Globus pallidus (tissue), 1 donor: ENCODE data around the gene GSDME.

Experiments used
- DNase-seq: peaks from one replicate; pipeline ENCODE4 v3.0.0-alpha.2; 2015; ENCODE audit warnings: low spot score

The GSDME gene

GRCh38 chr7:24722386-24723177 is 34.7 kb downstream of the GSDME start:
- DNase-seq, result no peak

- no peak for DNase-seq
Observed at GRCh38 chr7:24721481-24722001, 35.7 kb downstream of the GSDME start.

DNA sequence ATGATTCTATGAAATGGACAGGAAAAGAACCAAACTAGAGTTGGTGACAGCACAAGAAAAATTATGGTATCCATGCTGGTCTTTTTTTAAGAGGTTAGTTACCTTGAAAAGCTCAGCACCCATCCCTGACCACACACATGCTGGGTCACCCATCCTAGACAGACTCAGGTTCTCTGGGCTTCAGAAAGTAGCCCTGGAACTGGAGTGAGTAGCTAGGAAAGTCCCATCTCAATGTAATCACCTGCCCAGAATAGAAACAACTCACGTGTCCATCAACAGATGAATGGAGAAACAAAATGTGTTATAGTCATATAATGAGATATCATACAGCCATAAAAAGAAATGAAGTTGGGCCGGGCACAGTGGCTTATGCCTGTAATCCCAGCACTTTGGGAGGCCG is 37.0 kb downstream of the GSDME start:
- no peak for DNase-seq

GRCh38 chr7:24718977-24719491 is 38.2 kb downstream of the GSDME start:
- DNase-seq, result no peak

- DNase-seq, result no peak
Observed at GRCh38 chr7:24718431-24718831, 38.8 kb downstream of the GSDME start.

DNA sequence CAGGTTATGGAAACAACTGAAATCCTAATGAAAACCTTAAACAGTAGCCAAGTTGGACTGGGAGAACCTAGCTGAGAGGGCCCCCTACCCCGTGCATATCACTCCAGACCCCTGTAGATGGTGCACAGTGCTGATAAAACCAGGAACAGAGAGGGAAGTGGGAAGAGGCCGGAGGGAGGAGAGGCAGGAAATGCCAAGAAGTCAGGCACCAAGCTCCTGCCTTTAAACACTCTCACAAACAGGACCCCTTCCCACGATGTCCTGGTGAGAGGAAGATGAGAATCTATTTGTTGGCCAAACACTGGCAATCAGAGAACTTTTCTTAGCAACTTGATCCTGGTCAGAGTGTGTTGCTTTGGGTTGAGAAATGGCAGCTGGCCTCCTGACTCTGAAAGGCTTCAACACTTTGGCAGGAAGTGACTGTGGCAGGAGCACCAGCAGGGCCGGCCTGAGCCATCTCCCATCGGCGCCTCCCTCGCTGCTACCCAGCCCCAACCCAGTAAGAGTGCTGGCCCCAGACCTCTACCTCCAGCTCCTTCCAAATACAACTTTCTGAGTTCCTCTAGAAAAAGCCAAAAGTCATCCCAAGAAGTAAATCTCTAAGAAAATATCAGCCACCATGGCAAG is 39.5 kb downstream of the GSDME start:
- no peak for DNase-seq

- DNase-seq, result no peak
Observed at GRCh38 chr7:24717247-24717622, 40.0 kb downstream of the GSDME start.

- no peak for DNase-seq
Observed at GRCh38 chr7:24716480-24717246, 40.6 kb downstream of the GSDME start.

DNA sequence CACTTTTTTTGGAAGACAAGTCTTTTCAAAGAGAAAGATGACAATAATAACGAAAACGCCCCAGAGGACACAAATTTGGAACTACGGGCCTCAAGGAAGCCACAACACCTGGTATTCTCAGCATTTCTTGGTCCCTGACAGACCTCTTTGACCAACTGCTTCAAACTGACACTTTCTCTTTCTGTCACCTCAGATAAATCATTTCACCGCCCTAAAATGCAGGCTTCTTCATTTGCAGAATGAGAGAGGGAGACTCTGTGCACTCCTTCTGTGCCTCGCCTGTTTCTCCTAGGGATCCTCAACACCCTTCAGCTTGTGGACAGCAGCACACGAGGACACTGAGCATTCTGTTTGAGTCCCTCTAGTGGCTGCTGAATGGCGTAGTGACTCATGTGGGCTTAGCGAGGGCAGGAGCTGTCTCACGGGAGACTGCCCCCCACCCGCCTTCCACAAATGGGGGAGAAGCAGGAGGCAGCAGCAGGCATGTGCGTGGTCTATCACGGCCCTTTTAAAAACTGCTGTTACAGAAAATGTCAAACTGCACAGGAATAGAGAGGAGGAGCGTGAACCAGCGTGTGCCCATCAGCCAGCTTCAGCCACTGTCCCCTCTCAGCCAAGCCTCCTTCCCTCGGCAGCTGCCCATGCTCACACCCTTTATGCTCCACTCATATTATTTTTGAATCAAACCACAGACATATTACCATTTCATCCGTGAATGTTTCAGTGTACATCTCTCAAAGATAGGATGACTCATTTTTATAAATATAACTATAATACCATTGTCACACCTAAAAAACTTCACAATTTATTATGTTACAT is 41.4 kb downstream of the GSDME start:
- peak; percentile 26 for DNase-seq

DNA sequence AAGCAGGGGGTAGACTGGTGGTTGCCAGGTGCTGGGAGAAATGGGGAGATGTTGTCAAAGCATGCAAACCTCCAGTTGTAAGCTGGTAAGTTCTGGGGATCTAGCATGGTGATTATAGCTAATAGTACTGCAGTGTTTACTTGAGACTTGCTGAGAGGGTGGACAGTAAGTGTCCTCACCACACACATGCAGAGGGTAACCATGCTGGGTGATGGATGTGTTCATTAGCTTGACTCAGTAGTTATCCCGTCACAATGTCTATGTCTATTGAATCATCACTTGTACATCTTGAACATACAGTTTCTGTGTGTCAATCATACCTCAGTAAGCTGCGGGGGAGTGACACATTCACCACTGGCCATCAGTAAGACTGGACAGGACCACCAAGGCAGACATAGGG is 42.1 kb downstream of the GSDME start:
- DNase-seq, result no peak

DNA sequence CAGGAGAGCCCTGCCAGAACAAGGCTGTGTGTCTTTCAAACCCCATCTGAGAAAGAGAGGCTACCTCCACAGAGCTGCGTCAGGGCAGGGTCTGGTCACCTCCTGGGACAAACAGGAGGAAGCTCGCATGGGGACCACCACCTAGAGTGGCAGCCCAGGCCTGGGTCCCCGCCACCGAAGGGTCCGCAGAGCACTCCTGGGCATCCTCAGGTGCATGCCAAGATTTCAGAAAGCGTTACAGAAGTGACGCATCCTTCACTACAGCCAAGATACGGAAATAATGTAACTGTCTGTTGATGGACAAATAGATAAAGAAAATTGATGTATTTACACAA is 42.6 kb downstream of the GSDME start:
- no peak for DNase-seq

- no peak for DNase-seq
Observed at GRCh38 chr7:24713850-24714675, 43.2 kb downstream of the GSDME start.

GRCh38 chr7:24713039-24713793 is 44.0 kb downstream of the GSDME start:
- no peak for DNase-seq

- peak; percentile 70 for DNase-seq
Observed at GRCh38 chr7:24709585-24710360, 47.5 kb downstream of the GSDME start.

GRCh38 chr7:24709051-24709450 is 48.2 kb downstream of the GSDME start:
- no peak for DNase-seq

DNA sequence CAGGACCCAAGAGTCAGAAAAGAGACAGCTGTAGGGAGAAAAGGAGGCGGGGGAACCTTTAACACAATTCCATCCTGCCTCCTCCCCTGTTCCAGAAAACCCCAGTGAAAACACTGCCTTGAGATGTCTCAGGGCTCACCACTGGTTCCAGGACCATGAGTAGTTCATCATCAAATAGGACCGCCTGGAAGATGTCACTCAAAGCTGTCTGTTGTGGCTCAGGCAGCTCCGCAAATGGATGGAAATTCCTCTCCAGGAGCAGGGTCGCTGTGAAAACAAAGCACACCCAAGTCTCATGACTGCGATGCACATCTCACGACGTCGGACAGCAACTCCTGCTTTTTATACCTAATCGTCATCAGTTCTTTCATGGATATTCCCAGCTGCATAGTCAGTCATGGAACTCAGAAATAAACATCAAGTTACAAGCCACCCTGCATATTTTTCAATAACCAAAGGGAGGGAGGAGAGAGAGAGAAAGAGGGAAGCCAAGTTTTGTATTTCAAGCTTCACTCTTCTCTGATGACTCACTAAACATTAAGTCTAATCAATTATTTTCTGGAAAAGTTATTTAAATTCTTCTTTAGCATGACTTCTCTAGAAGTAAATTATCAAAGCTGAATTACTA is 49.2 kb downstream of the GSDME start:
- no peak for DNase-seq

GRCh38 chr7:24706211-24707170 is 50.8 kb downstream of the GSDME start:
- no peak for DNase-seq
